ENCODE measurements around the gene OR4K13. TPM values are rescaled to one million over a fixed set of nuclear protein-coding genes. Genes with fewer than 3 reads are reported as not detected.

The OR4K13 gene
- total RNA-seq, 4 donors from 2014 or later: not detected

- no peak for DNase-seq (ENCODE audit: low spot score in 2 of 2)
- Histone ChIP-seq H3K27me3 (no peaks in the 10 kb centered on the region), H3K4me1 (no peaks in the 10 kb centered on the region), H3K36me3 (no peaks in the 10 kb centered on the region), H3K27ac (no peak overlapping the region), H3K9me3 (no peaks in the 10 kb centered on the region), H3K4me3 (no peak overlapping the region)
- TF ChIP-seq EP300 (IDR thresholded peaks at IDR 0.05) (no peak), POLR2A (IDR thresholded peaks at IDR 0.05) (no peak)
- TF ChIP-seq, protein P1, sequence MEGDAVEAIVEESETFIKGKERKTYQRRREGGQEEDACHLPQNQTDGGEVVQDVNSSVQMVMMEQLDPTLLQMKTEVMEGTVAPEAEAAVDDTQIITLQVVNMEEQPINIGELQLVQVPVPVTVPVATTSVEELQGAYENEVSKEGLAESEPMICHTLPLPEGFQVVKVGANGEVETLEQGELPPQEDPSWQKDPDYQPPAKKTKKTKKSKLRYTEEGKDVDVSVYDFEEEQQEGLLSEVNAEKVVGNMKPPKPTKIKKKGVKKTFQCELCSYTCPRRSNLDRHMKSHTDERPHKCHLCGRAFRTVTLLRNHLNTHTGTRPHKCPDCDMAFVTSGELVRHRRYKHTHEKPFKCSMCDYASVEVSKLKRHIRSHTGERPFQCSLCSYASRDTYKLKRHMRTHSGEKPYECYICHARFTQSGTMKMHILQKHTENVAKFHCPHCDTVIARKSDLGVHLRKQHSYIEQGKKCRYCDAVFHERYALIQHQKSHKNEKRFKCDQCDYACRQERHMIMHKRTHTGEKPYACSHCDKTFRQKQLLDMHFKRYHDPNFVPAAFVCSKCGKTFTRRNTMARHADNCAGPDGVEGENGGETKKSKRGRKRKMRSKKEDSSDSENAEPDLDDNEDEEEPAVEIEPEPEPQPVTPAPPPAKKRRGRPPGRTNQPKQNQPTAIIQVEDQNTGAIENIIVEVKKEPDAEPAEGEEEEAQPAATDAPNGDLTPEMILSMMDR (IDR thresholded peaks at IDR 0.05): no peak
- 56 to 62% methylated on average over 2 of the region's 2 CpGs for WGBS, 2 donors
These were observed 42.4 kb downstream of the OR4K13 start for GRCh38 chr14:19993438-19993837.

Other genes with a start within 250 kb of the OR4K13 start
- not detected for gene OR4N2, start 232.3 kb downstream of the OR4K13 start, total RNA-seq
- under 1 TPM in 1 of 4 donors, not detected in 3; 0.63 TPM for gene OR4K2, start 160.9 kb downstream of the OR4K13 start, total RNA-seq
- not detected for gene OR4K5, start 115.4 kb downstream of the OR4K13 start, total RNA-seq
- gene OR4K1, start 105.1 kb downstream of the OR4K13 start, total RNA-seq: not detected
- not detected for gene OR4K15, start 60.4 kb downstream of the OR4K13 start, total RNA-seq
- not detected for gene OR4Q2, start 33.9 kb downstream of the OR4K13 start, total RNA-seq
- not detected for gene OR4K14, start 16.7 kb downstream of the OR4K13 start, total RNA-seq
- not detected for gene OR4L1, start 24.0 kb upstream of the OR4K13 start, total RNA-seq
- gene OR4K17, start 74.7 kb upstream of the OR4K13 start, total RNA-seq: not detected
- gene OR4N5, start 102.8 kb upstream of the OR4K13 start, total RNA-seq: not detected
- not detected for gene OR11G2, start 154.9 kb upstream of the OR4K13 start, total RNA-seq
- not detected for gene OR11H6, start 187.7 kb upstream of the OR4K13 start, total RNA-seq
- not detected for gene OR11H7, start 192.9 kb upstream of the OR4K13 start, total RNA-seq
- gene OR11H4, start 203.2 kb upstream of the OR4K13 start, total RNA-seq: not detected

Data from tibial nerve (tissue), 4 donors.